Mucosa of rectum (tissue), 2 donors: ENCODE data around the gene EVA1A.

Experiments
- H3K27ac ChIP-seq, 2 donors: one replicate each; pipeline ENCODE4 v1.7.0; 2013; ENCODE audit warnings: inconsistent platforms in 2 of 2, low read depth in 2 of 2, low read length in 2 of 2
- H3K27me3 ChIP-seq, 2 donors: one replicate each; pipeline ENCODE4 v1.7.0; 2013; ENCODE audit warnings: low read length in 2 of 2; ENCODE audit not compliant: control insufficient read depth in 2 of 2, insufficient read depth in 2 of 2
- H3K36me3 ChIP-seq, 2 donors: one replicate each; pipeline ENCODE4 v1.7.0; 2013; ENCODE audit warnings: low read length in 2 of 2; ENCODE audit not compliant: control insufficient read depth in 2 of 2, insufficient read depth in 2 of 2
- H3K4me1 ChIP-seq, 2 donors: one replicate each; pipeline ENCODE4 v1.7.0; 2013; ENCODE audit warnings: low read length in 2 of 2, mild to moderate bottlenecking in 1 of 2; ENCODE audit not compliant: control insufficient read depth in 2 of 2, insufficient read depth in 2 of 2
- H3K4me3 ChIP-seq, 2 donors: one replicate each; pipeline ENCODE4 v1.7.0; 2013; ENCODE audit warnings: low read length in 2 of 2
- H3K9ac ChIP-seq, 2 donors: one replicate each; pipeline ENCODE4 v1.7.0; 2013; ENCODE audit warnings: low read length in 2 of 2, low read depth in 1 of 2, mild to moderate bottlenecking in 1 of 2
- H3K9me3 ChIP-seq, 2 donors: one replicate each; pipeline ENCODE4 v1.7.0; 2013; ENCODE audit warnings: low read length in 2 of 2; ENCODE audit not compliant: control insufficient read depth in 2 of 2
- donor health status: healthy.
- donor health status: Normal muscosa, but diverticular disease.

The EVA1A gene

DNA sequence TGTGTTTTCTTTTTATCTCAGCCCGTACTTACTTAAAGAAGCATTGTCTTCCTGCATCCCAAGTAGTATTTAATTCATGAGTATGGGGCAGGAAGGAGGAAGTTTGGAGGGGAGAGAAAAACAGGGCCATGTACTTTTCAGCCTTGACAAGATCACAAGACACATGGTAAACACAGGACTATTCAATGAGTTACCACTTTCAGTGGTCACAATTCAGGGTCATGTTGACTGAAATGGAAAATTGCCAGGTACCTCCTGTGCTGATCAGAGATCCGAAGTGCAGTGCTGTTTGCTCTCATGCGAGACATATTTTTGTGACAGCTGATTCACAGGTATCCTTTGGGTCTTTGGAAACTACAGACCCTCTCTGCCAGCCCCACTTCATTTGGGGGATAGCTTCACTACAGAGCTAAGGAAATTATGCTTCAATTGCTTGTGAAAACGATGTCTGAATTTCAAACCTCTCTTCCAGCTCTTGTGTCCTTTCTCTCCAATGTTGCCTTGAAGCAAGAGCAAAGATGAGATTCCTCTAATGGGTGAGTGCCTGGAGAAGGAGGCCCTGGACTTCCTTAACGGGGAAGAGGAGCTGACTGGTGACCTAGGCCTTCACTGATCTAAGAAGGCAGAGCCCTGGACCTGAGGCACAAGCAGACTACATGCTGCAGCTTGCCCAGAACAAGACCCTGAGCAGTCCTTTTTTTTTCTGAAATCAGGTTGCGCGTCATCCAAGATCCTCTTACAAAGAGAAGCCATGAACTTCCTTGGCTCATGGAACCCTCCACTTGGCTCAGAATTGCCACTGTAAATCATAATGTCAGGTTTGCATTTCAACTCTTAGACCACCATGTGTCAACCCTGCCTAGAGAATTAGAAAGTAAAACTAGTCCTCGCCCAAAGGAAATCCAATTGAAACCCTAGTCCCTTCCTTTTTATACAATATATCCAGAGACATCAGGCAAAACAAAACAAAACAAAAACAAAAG, 44.1 kb downstream of the EVA1A start:
- no peaks in the 10 kb centered on the region for H3K36me3 ChIP-seq
- no peak overlapping the region for H3K4me3 ChIP-seq
- no peak overlapping the region for H3K9ac ChIP-seq
- no peaks in the 10 kb centered on the region for H3K27me3 ChIP-seq
- H3K9me3 ChIP-seq, result peaks cover 0 to 2% of the 10 kb centered on the region in 2 donors
- H3K27ac ChIP-seq, result no peak overlapping the region
- H3K4me1 ChIP-seq, result no peaks in the 10 kb centered on the region

DNA sequence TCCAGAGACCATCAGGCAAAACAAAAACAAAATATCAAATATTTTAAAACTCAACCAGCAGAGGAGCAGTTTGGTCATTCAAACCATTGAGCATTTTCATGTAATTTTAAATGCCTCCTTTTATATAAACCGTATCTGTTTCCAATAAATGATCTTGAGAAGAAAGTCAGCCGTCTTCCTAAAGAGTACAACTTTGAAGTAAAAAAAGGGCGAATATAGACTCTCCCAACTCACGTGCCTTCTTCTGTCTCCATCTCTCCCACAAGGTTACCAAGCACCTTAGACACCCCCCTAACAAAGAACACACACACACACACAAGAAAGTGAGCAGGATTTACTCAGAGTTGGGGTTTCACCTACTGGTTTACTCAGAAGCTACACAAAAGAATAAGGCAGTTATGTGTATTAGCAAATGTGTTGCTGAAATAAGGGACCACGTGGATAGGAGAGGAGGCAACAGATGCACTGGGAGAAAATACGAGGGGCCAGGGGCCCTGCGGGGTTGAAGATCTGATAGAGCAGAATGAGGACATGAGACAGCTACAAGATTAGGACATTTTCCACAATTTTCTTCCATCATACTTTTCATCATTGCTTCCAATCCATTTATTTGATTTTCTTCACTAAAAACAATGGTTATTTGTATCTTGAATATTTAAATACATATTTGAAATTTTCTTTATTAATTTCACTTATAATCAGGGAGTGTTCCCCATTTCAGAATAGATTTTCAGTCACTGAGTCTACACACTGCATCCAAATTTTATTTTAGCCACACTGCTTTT, 45.0 kb downstream of the EVA1A start:
- no peaks in the 10 kb centered on the region for H3K4me1 ChIP-seq
- no peak overlapping the region for H3K4me3 ChIP-seq
- no peak overlapping the region for H3K9ac ChIP-seq
- H3K9me3 ChIP-seq, result peaks cover 0 to 2% of the 10 kb centered on the region in 2 donors
- H3K27ac ChIP-seq, result no peak overlapping the region
- no peaks in the 10 kb centered on the region for H3K36me3 ChIP-seq
- H3K27me3 ChIP-seq, result no peaks in the 10 kb centered on the region

DNA sequence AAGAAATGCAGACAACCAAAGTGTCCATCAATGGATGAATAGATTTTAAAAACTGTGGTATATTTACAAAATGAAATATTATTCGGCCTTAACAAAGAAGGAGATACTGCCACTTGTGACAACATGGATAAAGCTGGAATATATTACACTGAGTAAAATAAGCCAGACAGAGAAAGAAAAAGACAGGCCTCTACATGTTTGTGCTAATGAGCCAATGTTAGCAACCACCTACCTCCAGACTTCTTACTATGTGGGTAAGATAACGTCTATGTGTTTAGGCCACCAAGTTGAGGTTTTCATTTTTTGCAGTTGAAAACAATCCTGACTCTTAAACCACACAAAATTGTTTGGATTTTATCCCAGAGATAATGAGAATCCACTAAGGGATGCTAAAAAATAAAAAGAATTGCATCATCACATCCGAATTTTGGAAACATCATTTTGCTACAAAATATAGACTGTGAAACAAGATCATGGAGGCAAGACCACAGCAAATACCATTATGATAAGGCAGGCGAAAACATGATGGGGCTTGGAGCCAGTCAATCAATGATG, 47.0 kb downstream of the EVA1A start:
- Histone ChIP-seq H3K27me3 (no peaks in the 10 kb centered on the region), H3K4me1 (no peaks in the 10 kb centered on the region), H3K36me3 (no peaks in the 10 kb centered on the region), H3K4me3 (no peak overlapping the region), H3K9me3 (peaks cover 0 to 2% of the 10 kb centered on the region in 2 donors), H3K9ac (no peak overlapping the region), H3K27ac (no peak overlapping the region)

DNA sequence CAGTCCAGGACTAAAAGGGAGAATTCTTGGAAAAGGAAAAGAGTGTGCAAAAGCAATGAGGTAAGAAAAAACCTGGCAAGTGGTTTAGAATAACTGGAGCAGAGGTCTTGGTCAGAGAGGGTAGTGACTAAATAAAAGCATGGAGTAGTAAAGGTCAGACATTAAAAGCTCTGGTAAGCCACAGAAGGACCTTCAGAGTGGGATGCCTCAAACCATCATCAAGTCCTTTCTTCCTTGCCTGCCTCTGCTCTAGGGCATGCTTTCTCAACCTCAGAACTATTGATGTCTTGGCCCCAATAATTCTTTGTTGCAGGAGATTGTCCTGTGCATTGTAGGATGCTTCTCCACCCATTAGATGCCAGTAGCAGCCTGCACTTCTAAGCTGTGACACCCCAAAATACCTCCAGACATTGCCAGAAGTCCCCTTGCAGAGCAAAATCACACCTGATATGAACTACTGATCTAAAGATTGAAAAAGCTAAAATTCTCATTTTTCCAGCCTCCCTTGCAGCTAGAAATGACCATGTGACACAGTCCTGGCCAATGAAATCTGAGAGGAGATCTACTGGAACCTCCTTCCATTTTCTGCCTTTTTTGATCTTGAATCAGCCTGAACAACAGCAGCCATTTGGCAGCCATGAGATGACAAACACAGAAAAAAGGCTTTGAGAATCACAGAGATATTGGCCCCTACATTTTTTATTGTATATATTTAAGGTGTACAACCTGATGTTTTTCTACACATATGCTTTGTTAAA, 48.1 kb downstream of the EVA1A start:
- no peaks in the 10 kb centered on the region for H3K27me3 ChIP-seq
- no peak overlapping the region for H3K4me3 ChIP-seq
- no peak overlapping the region for H3K27ac ChIP-seq
- H3K4me1 ChIP-seq, result no peaks in the 10 kb centered on the region
- no peaks in the 10 kb centered on the region for H3K36me3 ChIP-seq
- no peak overlapping the region for H3K9ac ChIP-seq
- peaks cover 0 to 2% of the 10 kb centered on the region in 2 donors for H3K9me3 ChIP-seq

DNA sequence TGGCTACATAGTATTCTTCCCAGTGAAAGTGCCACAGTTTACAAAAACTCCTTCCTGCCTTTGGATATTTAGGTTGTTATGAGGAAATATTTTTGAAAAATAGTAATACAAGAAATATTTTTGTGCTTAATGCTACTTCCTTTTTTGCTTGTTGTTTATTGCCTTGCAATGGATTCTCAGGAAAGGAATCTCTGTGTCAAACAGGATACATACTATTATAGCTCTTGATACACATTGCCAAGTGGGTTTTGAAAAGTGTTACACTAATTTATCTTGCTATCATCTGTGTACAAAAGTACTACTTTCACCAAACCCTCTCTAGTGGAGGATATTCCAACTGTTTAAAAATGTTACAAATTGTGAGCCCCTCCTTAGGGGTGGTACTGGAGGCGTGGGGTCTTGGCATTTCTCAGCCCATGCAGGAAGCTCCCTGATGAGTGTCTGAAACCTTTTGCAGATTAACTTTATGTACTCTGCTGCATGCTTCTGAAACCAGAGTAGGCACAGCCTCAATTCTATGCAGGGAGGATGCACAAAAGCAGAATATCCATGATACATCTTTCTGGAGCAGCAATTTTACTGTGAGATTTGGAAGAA, 54.5 kb downstream of the EVA1A start:
- Histone ChIP-seq H3K27me3 (no peaks in the 10 kb centered on the region), H3K4me3 (no peak overlapping the region), H3K36me3 (no peaks in the 10 kb centered on the region), H3K4me1 (no peaks in the 10 kb centered on the region), H3K9ac (no peak overlapping the region), H3K9me3 (no peaks in the 10 kb centered on the region), H3K27ac (no peak overlapping the region)

DNA sequence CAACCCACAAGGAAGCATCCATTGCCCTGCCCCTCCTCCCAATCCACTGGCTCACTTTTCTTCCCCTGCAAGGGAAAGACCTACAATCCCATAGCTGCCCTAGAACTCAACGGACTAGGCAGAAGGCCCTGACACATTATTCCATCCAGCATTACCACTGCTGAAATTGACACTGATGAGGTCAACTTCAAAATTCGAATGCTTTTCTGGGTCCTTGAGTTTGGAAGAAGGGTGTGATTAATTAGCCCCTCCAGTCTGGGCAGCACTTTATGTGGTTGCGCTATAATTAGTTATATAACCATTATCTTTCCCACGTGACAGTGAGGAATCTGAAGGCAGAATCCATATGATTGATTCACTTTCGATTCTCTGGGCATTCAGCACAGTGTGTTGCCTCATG, 55.7 kb downstream of the EVA1A start:
- no peaks in the 10 kb centered on the region for H3K4me1 ChIP-seq
- H3K27ac ChIP-seq, result no peak overlapping the region
- H3K4me3 ChIP-seq, result no peak overlapping the region
- no peaks in the 10 kb centered on the region for H3K27me3 ChIP-seq
- no peak overlapping the region for H3K9ac ChIP-seq
- no peaks in the 10 kb centered on the region for H3K36me3 ChIP-seq
- H3K9me3 ChIP-seq, result no peaks in the 10 kb centered on the region

DNA sequence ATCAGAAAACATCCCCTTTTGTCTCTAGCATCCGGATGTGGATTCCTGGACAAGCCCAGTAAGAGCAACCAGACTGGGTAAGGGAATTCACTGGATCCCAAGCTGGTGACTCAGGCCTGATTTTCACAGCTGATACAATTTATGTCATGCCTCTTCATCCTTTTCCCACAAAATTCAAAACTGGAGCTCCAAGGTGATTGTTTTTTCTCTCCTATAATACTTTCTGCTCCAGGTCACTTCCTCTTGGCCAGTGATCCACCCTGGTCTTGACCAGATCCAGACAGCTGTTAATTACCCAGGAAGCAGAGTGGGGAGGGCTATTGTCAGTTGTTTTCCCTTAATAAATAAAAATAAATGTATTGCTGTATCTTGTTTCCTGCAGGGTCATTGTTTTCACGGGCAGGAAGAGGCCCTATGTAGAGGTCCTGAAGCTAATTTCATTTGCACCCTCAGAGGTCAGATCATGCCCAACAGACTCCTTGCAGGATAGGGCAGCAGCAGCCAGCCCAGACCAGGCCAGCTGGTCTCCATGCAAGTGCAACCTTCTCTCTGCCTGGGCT, 57.6 kb downstream of the EVA1A start:
- Histone ChIP-seq H3K4me1 (no peaks in the 10 kb centered on the region), H3K27ac (no peak overlapping the region), H3K9me3 (no peaks in the 10 kb centered on the region), H3K36me3 (no peaks in the 10 kb centered on the region), H3K4me3 (no peak overlapping the region), H3K27me3 (no peaks in the 10 kb centered on the region), H3K9ac (no peak overlapping the region)

DNA sequence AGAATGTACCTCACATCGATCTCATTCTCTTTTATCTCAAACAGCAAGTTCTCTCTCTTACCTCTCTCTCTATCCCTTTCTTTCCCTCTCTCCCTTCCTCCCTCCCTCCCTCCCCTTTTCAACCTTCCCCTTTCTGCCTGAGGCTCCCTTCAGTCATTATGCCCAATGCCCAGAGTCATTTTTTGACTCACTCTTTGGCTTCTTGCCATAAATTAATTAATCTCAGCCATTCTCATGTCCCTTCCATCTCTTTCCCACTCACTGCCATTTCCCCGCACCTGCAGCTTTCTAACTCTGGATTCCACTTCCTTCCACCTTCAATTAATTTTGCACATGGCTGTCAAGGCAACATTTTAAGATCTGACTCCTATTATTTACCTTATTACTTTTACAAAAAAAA, 60.1 kb downstream of the EVA1A start:
- H3K27ac ChIP-seq, result no peak overlapping the region
- H3K9ac ChIP-seq, result no peak overlapping the region
- H3K4me1 ChIP-seq, result no peaks in the 10 kb centered on the region
- no peaks in the 10 kb centered on the region for H3K9me3 ChIP-seq
- no peaks in the 10 kb centered on the region for H3K36me3 ChIP-seq
- H3K4me3 ChIP-seq, result no peak overlapping the region
- H3K27me3 ChIP-seq, result no peaks in the 10 kb centered on the region

DNA sequence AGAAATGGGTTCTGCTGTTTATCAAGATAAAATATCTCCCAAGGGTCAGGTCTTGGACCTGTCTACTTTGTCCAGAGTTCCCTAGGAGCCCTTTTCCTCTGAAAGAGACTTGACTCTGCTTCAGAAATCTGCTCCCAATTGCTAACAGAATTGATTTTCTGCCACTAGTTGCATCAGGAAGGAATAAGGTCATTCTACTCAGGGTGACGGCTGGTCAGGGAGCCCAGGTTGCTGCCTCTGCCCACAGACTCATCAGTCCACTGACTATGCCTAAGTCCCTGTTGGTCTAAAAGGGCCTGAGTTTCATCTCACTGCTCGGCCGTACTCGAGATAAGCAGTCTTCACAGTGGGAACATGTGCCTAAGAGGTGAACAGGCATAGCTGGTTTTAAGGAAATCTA, 61.2 kb downstream of the EVA1A start:
- no peak overlapping the region for H3K27ac ChIP-seq

More for the DNA sequence above, 61.2 kb downstream of the EVA1A start:
- Histone ChIP-seq H3K9ac (no peak overlapping the region), H3K9me3 (no peaks in the 10 kb centered on the region), H3K36me3 (no peaks in the 10 kb centered on the region), H3K4me1 (no peaks in the 10 kb centered on the region), H3K4me3 (no peak overlapping the region), H3K27me3 (no peaks in the 10 kb centered on the region)
